Measurements from ENCODE around the gene EFCAB6.

Gene EFCAB6

DNA sequence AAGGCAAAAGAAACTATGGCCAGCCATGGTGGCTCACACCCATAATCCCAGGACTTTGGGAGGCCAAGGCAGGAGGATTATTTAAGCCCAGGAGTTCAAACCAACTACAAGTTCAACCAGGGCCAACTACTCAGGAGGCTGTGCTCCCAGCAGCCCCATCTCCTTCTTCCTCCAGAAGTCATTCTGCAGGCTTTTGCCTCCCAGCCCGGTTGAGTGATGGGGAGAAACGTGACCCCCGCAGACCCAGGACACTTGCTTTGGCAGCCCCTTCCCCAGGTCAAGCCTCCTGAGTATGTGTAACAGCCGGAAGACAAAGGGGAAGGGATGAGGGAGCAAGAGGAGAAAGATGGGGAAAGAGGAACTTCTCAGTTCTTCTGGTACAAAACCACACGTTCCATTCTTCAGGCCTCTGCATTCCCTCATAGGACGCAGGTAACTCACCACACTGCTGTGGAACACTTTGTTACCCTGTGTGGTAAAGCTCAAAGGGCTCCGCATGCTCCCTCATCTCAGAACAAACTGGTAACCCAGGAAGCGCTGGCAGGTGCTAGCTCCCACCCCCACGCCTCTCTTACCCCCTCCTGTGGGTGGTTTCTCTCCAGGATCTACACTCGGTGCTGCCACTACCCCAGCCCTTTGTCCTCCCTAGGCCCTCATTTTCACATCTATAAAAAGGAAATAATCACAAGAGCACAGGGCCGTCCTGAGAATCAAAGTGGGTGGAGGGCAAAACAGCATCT lies 46.2 kb upstream of the EFCAB6 start:
- no peak for DNase-seq (ENCODE audit: low read depth in 2 of 2)
- H3K4me3 ChIP-seq (replicated peaks in 1 of 2; ENCODE audit: low read depth in 2 of 2, low read length in 2 of 2), result no peak overlapping the region
- no peak for TF ChIP-seq CTCF (IDR thresholded peaks at IDR 0.05; ENCODE audit: low read depth, low read length)

DNA sequence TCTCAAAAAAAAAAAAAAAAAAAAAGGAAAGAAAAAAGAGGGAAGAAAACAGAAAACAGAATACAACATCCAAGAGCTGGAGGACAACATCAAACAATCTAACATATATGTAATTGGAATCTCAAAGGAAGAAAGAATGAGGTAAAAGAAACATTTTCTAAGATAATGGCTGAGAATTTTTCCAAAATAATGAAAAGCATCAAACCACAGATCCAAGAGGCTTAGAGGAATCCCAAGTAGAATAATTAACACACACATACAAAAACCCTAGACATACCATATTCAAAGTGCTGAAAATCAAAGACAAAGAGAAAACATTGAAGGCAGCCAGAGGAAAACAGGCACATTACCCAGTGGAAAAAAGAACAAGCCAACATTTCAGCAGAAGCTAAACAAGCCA lies 45.3 kb upstream of the EFCAB6 start:
- DNase-seq (ENCODE audit: low read depth in 2 of 2), result no peak
- no peak overlapping the region for H3K4me3 ChIP-seq (replicated peaks in 1 of 2; ENCODE audit: low read depth in 2 of 2, low read length in 2 of 2)
- TF ChIP-seq CTCF (IDR thresholded peaks at IDR 0.05; ENCODE audit: low read depth, low read length), result no peak

GRCh38 chr22:43855431-43855830 lies 43.3 kb upstream of the EFCAB6 start:
- H3K4me3 ChIP-seq (replicated peaks in 1 of 2; ENCODE audit: low read depth in 2 of 2, low read length in 2 of 2), result no peak overlapping the region
- no peak for DNase-seq (ENCODE audit: low read depth in 2 of 2)
- no peak for TF ChIP-seq CTCF (IDR thresholded peaks at IDR 0.05; ENCODE audit: low read depth, low read length)

DNA sequence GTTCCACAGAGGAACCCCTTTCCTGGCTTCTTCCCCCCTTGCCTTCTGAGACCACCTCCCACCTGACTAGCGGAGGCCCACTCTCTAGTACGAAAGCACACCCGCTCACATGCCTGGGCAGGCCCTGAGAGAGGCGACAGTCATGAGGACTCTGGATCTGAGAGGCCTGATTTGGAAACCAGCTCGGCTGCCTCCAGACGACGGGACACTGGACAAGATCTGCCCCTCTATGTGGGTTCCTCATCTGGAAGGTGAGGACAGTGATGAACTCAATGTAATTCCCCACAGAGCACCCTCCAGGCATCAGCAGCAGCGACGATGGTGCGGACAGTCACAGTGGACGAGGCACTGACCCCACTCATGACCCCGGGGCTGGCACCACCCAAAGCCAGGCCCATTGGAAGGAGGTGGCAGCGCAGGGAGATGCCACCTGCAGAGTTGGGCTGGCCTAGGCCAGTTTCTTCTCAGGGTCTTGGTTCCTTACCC lies 42.7 kb upstream of the EFCAB6 start:
- DNase-seq (ENCODE audit: low read depth in 2 of 2), result no peak
- no peak for TF ChIP-seq CTCF (IDR thresholded peaks at IDR 0.05; ENCODE audit: low read depth, low read length)
- H3K4me3 ChIP-seq (replicated peaks in 1 of 2; ENCODE audit: low read depth in 2 of 2, low read length in 2 of 2), result no peak overlapping the region

GRCh38 chr22:43854121-43854785 lies 42.1 kb upstream of the EFCAB6 start:
- TF ChIP-seq CTCF (IDR thresholded peaks at IDR 0.05; ENCODE audit: low read depth, low read length), result no peak
- DNase-seq (ENCODE audit: low read depth in 2 of 2), result no peak
- H3K4me3 ChIP-seq (replicated peaks in 1 of 2; ENCODE audit: low read depth in 2 of 2, low read length in 2 of 2), result no peak overlapping the region

GRCh38 chr22:43853328-43853931 lies 41.3 kb upstream of the EFCAB6 start:
- no peak for TF ChIP-seq CTCF (IDR thresholded peaks at IDR 0.05; ENCODE audit: low read depth, low read length)
- no peak overlapping the region for H3K4me3 ChIP-seq (replicated peaks in 1 of 2; ENCODE audit: low read depth in 2 of 2, low read length in 2 of 2)
- DNase-seq (ENCODE audit: low read depth in 2 of 2), result no peak

Measured in cardiac fibroblast (primary cell).